A549 (cell line): ENCODE results near the gene ACSF3. TPM values are rescaled to one million over a fixed set of nuclear protein-coding genes. Genes with fewer than 3 reads are reported as not detected.

Experiments
- ATAC-seq, 2 experiments: fragments of 200-7000 bp in 1 of 2; fragments of >200 bp in 1 of 2; cut with Nextera tagmentation in 1 of 2; cut with Tn5 transposase in 1 of 2; 3 replicates each; pipeline versions ENCODE4 v1.8.0 to v1.9.1; 2018 to 2020; ENCODE audit warnings: mild to moderate bottlenecking in 1 of 2, moderate library complexity in 1 of 2
- CTCF ChIA-PET: fragments of 300-600 bp; sonication (Branson Sonifier 250); formaldehyde crosslinking; extraction: SDS; loops from one replicate; lab custom pipeline; 2021; ENCODE audit warnings: antibody characterized with exemption, inconsistent platforms; lab: Yijun Ruan, JAX
- POLR2A ChIA-PET: fragments of 350-600 bp; formaldehyde crosslinking; extraction: SDS; loops from one replicate; lab custom pipeline; 2021; ENCODE audit warnings: antibody characterized with exemption, inconsistent platforms; lab: Yijun Ruan, JAX
- DNase-seq, 2 experiments: peaks; one replicate each; pipeline versions ENCODE4 v3.0.0 to v3.0.0-alpha.2; 2011 to 2016; ENCODE audit warnings: low read depth in 1 of 2, low spot score in 1 of 2
- FAIRE-seq: peaks from 2 replicates; lab custom pipeline; 2011; peaks lifted over from hg19 to GRCh38; lab: Jason Lieb, UNC
- H3K27ac ChIP-seq, 2 experiments: fragments of >200 bp; sonication (Bioruptor Twin); formaldehyde crosslinking; 3 replicates each; pipeline ENCODE4 v1.5.1; 2016 to 2017
- H3K4me1 ChIP-seq: fragments of >200 bp; sonication (Bioruptor Twin); formaldehyde crosslinking; 3 replicates; pipeline ENCODE4 v1.6.1; 2016
- H3K4me2 ChIP-seq: fragments of >200 bp; sonication (Bioruptor Twin); formaldehyde crosslinking; 3 replicates; pipeline ENCODE4 v1.6.1; 2016
- H3K4me3 ChIP-seq: fragments of >200 bp; sonication (Bioruptor Twin); formaldehyde crosslinking; 3 replicates; pipeline ENCODE4 v1.5.1; 2016
- H3K9me3 ChIP-seq: fragments of >200 bp; sonication (Bioruptor Twin); formaldehyde crosslinking; 3 replicates; pipeline ENCODE4 v1.6.1; 2016
- ATOH8 ChIP-seq: fragments of 250-450 bp; sonication (Bioruptor Pico); IDR thresholded peaks from 2 replicates; pipeline ENCODE4 v1.5.0; 2020; ENCODE audit warnings: low read depth, mild to moderate bottlenecking, moderate library complexity
- BCL3 ChIP-seq: fragments of >200 bp; sonication (Bioruptor Twin); formaldehyde crosslinking; IDR thresholded peaks from 3 replicates; pipeline ENCODE4 v1.6.1; 2016
- CBX2 ChIP-seq: fragments of 200-600 bp; sonication (generic); IDR thresholded peaks from 2 replicates; pipeline ENCODE4 v1.6.1; 2016; ENCODE audit warnings: low read depth, mild to moderate bottlenecking, borderline replicate concordance
- CHD2 ChIP-seq: fragments of 150-350 bp; IDR thresholded peaks from 2 replicates; pipeline ENCODE4 v1.6.1; 2014; ENCODE audit warnings: low read length; ENCODE audit not compliant: partially characterized antibody
- CHD4 ChIP-seq: fragments of 200-600 bp; sonication (generic); IDR thresholded peaks from 2 replicates; pipeline ENCODE4 v1.6.1; 2016; ENCODE audit warnings: antibody characterized with exemption, mild to moderate bottlenecking, borderline replicate concordance
- EHF ChIP-seq: fragments of 250-450 bp; sonication (Bioruptor Pico); IDR thresholded peaks from 2 replicates; pipeline ENCODE4 v1.5.0; 2020; ENCODE audit warnings: mild to moderate bottlenecking
- EHMT2 ChIP-seq: fragments of 200-600 bp; sonication (generic); IDR thresholded peaks from 2 replicates; pipeline ENCODE4 v1.6.1; 2016; ENCODE audit warnings: antibody characterized with exemption, low read depth, mild to moderate bottlenecking, moderate library complexity
- ELK1 ChIP-seq: fragments of 150-350 bp; IDR thresholded peaks from 2 replicates; pipeline ENCODE4 v1.6.1; 2014; ENCODE audit warnings: low read depth, mild to moderate bottlenecking, low read length
- ESRRA ChIP-seq: fragments of 150-350 bp; IDR thresholded peaks from 2 replicates; pipeline ENCODE4 v1.6.1; 2014; ENCODE audit warnings: mild to moderate bottlenecking, low read length, borderline replicate concordance
- FOSB ChIP-seq: fragments of 250-450 bp; sonication (Bioruptor Pico); IDR thresholded peaks from 2 replicates; pipeline ENCODE4 v1.5.0; 2020; ENCODE audit warnings: mild to moderate bottlenecking, moderate library complexity
- HES2 ChIP-seq: fragments of >200 bp; sonication (Bioruptor Twin); formaldehyde crosslinking; IDR thresholded peaks from 2 replicates; pipeline ENCODE4 v1.6.1; 2016
- HEYL ChIP-seq: fragments of 250-450 bp; sonication (Bioruptor Pico); IDR thresholded peaks from 2 replicates; pipeline ENCODE4 v1.8.0; 2021; ENCODE audit warnings: mild to moderate bottlenecking, moderate library complexity
- HMGXB4 ChIP-seq: fragments of 250-450 bp; sonication (Bioruptor Pico); IDR thresholded peaks from 2 replicates; pipeline ENCODE4 v1.5.0; 2021; ENCODE audit warnings: mild to moderate bottlenecking, moderate library complexity, borderline replicate concordance
- JUN ChIP-seq, 2 experiments: fragments of >200 bp; sonication (Bioruptor Twin); formaldehyde crosslinking; IDR thresholded peaks; 2 replicates in 1 of 2; 3 replicates in 1 of 2; pipeline ENCODE4 v1.6.1; 2016 to 2017
- JUNB ChIP-seq: fragments of >200 bp; sonication (Bioruptor Twin); formaldehyde crosslinking; IDR thresholded peaks from 2 replicates; pipeline ENCODE4 v1.6.1; 2016
- KDM1A ChIP-seq: fragments of 200-600 bp; sonication (generic); IDR thresholded peaks from 2 replicates; pipeline ENCODE4 v1.6.1; 2016; ENCODE audit warnings: low read depth, mild to moderate bottlenecking
- MAZ ChIP-seq: fragments of 150-350 bp; IDR thresholded peaks from 2 replicates; pipeline ENCODE4 v1.6.1; 2014; ENCODE audit warnings: antibody characterized with exemption, low read depth, low read length, borderline replicate concordance
- POLR2A ChIP-seq: IDR thresholded peaks from 2 replicates; pipeline ENCODE4 v1.6.1; 2012; ENCODE audit warnings: mild to moderate bottlenecking, low read length
- POLR2AphosphoS2 ChIP-seq: conservative IDR thresholded peaks from 2 replicates; pipeline ENCODE4 v1.6.1; 2012; ENCODE audit warnings: low read length, improper control_type of control experiment, inconsistent platforms
- RFX5 ChIP-seq: fragments of 450-650 bp; IDR thresholded peaks from 2 replicates; pipeline ENCODE4 v1.7.1; 2014; ENCODE audit warnings: antibody characterized with exemption, mild to moderate bottlenecking, moderate library complexity
- RNF2 ChIP-seq: fragments of 200-600 bp; sonication (generic); IDR thresholded peaks from 2 replicates; pipeline ENCODE4 v1.6.1; 2016; ENCODE audit warnings: low read depth, mild to moderate bottlenecking, antibody characterized with exemption, moderate library complexity, borderline replicate concordance
- SMC3 ChIP-seq: fragments of >200 bp; sonication (Bioruptor Twin); formaldehyde crosslinking; IDR thresholded peaks from 3 replicates; pipeline ENCODE4 v1.6.1; 2018; ENCODE audit warnings: inconsistent platforms
- TP53 ChIP-seq: fragments of 250-450 bp; sonication (Bioruptor Pico); IDR thresholded peaks from 2 replicates; pipeline ENCODE4 v1.5.0; 2021; ENCODE audit warnings: mild to moderate bottlenecking, moderate library complexity
- ZC3H11A ChIP-seq: fragments of 450-650 bp; IDR thresholded peaks from 2 replicates; pipeline ENCODE4 v1.6.1; 2014; ENCODE audit warnings: antibody characterized with exemption, mild to moderate bottlenecking
- WGBS: methylation state at CpG from one replicate; pipeline ENCODE4 v1.1.6; 2017; ENCODE audit errors: missing lambda C conversion rate; 5-methylcytosine and 5-hydroxymethylcytosine counted together
- polyA plus RNA-seq, 4 experiments: library from polyadenylated mRNA; depleted of rRNA in 3 of 4; stranded (reverse); fragments of >200 nt; fragmentation: RNase III in 1 of 4; extraction: RNeasy Plus Mini Kit Qiagen cat#74134 plus additional on column Dnase treatment in 1 of 4; gene quantifications; 2 replicates in 3 of 4; 3 replicates in 1 of 4; pipeline ENCODE4 v1.2.3, GENCODE V29; 2011 to 2017

Gene ACSF3
- polyA plus RNA-seq, 2 of the 4 experiments (the other 2 are of a cell fraction) = 9.8 to 13.1 TPM

GRCh38 chr16:89130448-89130847 is 36.8 kb downstream of the ACSF3 start:
- CTCF ChIA-PET = no interaction called here
- H3K9me3 ChIP-seq = 0 out of 3 replicates have a peak, but pooled peaks cover 13% of the 10 kb centered on the region
- no peak overlapping the region for H3K4me3 ChIP-seq
- FAIRE-seq (no peak), DNase-seq (no peak), ATAC-seq (no peak)
- no peak overlapping the region for H3K4me2 ChIP-seq
- POLR2A ChIA-PET = no interaction called here
- 84% methylated on average over 5 of the region's 5 CpGs for WGBS
- H3K4me1 ChIP-seq = no peaks in the 10 kb centered on the region
- TF ChIP-seq JUNB = no peak
- TF ChIP-seq SMC3 = no peak
- TF ChIP-seq TP53 (CRISPR knock-in tag) = no peak
- no peak for TF ChIP-seq CBX2
- TF ChIP-seq BCL3 = no peak
- TF ChIP-seq KDM1A = no peak
- H3K27ac ChIP-seq = no peak overlapping the region

GRCh38 chr16:89131783-89132182 is 38.1 kb downstream of the ACSF3 start:
- POLR2A ChIA-PET = no interaction called here
- ATAC-seq = no peak
- no peak for TF ChIP-seq EHMT2
- no peak for TF ChIP-seq EHF (CRISPR knock-in tag)
- no peak for TF ChIP-seq ESRRA
- TF ChIP-seq SMC3 = no peak
- TF ChIP-seq POLR2AphosphoS2 = no peak
- TF ChIP-seq HMGXB4 (CRISPR knock-in tag) = no peak
- no peak for TF ChIP-seq CHD4
- TF ChIP-seq CHD2 = no peak
- TF ChIP-seq HEYL (CRISPR knock-in tag) = no peak
- TF ChIP-seq RFX5 = no peak
- no peak for TF ChIP-seq POLR2A
- TF ChIP-seq ELK1 = no peak
- TF ChIP-seq JUN (IDR thresholded peaks at IDR 0.05) = no peak
- TF ChIP-seq RNF2 = no peak
- no peak for TF ChIP-seq ATOH8 (CRISPR knock-in tag)
- TF ChIP-seq MAZ = no peak
- no peak for TF ChIP-seq HES2
- no peak for TF ChIP-seq FOSB (CRISPR knock-in tag)
- no peak for TF ChIP-seq ZC3H11A
- H3K27ac ChIP-seq = no peak overlapping the region
- 0 out of 3 replicates have a peak, but pooled peaks cover 13% of the 10 kb centered on the region for H3K9me3 ChIP-seq
- H3K4me2 ChIP-seq = no peak overlapping the region
- FAIRE-seq = no peak
- no peak for DNase-seq
- no peaks in the 10 kb centered on the region for H3K4me1 ChIP-seq
- H3K4me3 ChIP-seq = no peak overlapping the region
- WGBS = 93% methylated on average over 13 of the region's 17 CpGs
- CTCF ChIA-PET = no interaction called here
